GM23338 (cell line): ENCODE results near the gene CCL7. TPM values are rescaled to one million over a fixed set of nuclear protein-coding genes. Genes with fewer than 3 reads are reported as not detected.

Experiments
- ATAC-seq: fragments of 200-7000 bp; cut with Tn5 transposase; 3 replicates; pipeline ENCODE4 v1.9.1; 2020
- DNase-seq: peaks from one replicate; pipeline ENCODE4 v3.0.0-alpha.2; 2015; ENCODE audit warnings: low spot score
- H2AFZ ChIP-seq: fragments of 200-600 bp; sonication (generic); 2 replicates; pipeline ENCODE4 v1.8.0; 2016; ENCODE audit warnings: antibody characterized with exemption, mild to moderate bottlenecking, moderate library complexity
- H3F3A ChIP-seq: fragments of 200-600 bp; sonication (generic); replicated peaks from 2 replicates; pipeline ENCODE4 v1.8.0; 2017; ENCODE audit warnings: antibody characterized with exemption, mixed run types, low read depth
- H3K27ac ChIP-seq: fragments of 200-600 bp; sonication (generic); 2 replicates; pipeline ENCODE4 v1.6.1; 2016; ENCODE audit warnings: low read depth
- H3K27me3 ChIP-seq: fragments of 200-600 bp; sonication (generic); 2 replicates; pipeline ENCODE4 v1.8.0; 2016; ENCODE audit warnings: mild to moderate bottlenecking, mixed run types, moderate library complexity; ENCODE audit not compliant: insufficient read depth
- H3K36me3 ChIP-seq: fragments of 200-600 bp; sonication (generic); 2 replicates; pipeline ENCODE4 v1.8.0; 2016; ENCODE audit warnings: mild to moderate bottlenecking; ENCODE audit not compliant: insufficient read depth
- H3K4me1 ChIP-seq: fragments of 200-600 bp; sonication (generic); 2 replicates; pipeline ENCODE4 v1.8.0; 2016; ENCODE audit warnings: mild to moderate bottlenecking, moderate library complexity; ENCODE audit not compliant: insufficient read depth
- H3K4me2 ChIP-seq: fragments of 200-600 bp; sonication (generic); 2 replicates; pipeline ENCODE4 v1.7.1; 2017; ENCODE audit warnings: mixed run types
- H3K4me3 ChIP-seq: fragments of 200-600 bp; sonication (generic); 2 replicates; pipeline ENCODE4 v1.6.1; 2016; ENCODE audit warnings: mixed run types
- H3K79me2 ChIP-seq: fragments of 200-600 bp; sonication (generic); replicated peaks from 2 replicates; pipeline ENCODE4 v1.8.0; 2017; ENCODE audit warnings: mild to moderate bottlenecking; ENCODE audit not compliant: insufficient read depth
- H3K9me2 ChIP-seq: fragments of 200-600 bp; sonication (generic); 2 replicates; pipeline ENCODE4 v1.8.0; 2017; ENCODE audit not compliant: insufficient read depth
- H4K20me1 ChIP-seq: fragments of 200-600 bp; sonication (generic); replicated peaks from 2 replicates; pipeline ENCODE4 v1.8.0; 2017; ENCODE audit warnings: mild to moderate bottlenecking; ENCODE audit not compliant: insufficient read depth
- H3K27ac Mint-ChIP-seq: 2 replicates; pipeline ENCODE4 v1.8.0; 2020; ENCODE audit warnings: inconsistent platforms, mild to moderate bottlenecking, moderate library complexity, mixed read lengths
- H3K27me3 Mint-ChIP-seq: 3 replicates; pipeline ENCODE4 v1.8.0; 2022; ENCODE audit warnings: low read depth, mild to moderate bottlenecking, moderate library complexity, mixed read lengths, inconsistent platforms; ENCODE audit not compliant: insufficient read depth, poor library complexity
- H3K36me3 Mint-ChIP-seq: 3 replicates; pipeline ENCODE4 v1.8.0; 2021; ENCODE audit warnings: low read depth, mild to moderate bottlenecking, inconsistent platforms, moderate library complexity, mixed read lengths
- H3K4me1 Mint-ChIP-seq: 3 replicates; pipeline ENCODE4 v1.8.0; 2020; ENCODE audit warnings: mild to moderate bottlenecking, inconsistent platforms, mixed read lengths
- H3K4me3 Mint-ChIP-seq: 3 replicates; pipeline ENCODE4 v1.8.0; 2021; ENCODE audit warnings: moderate library complexity, mild to moderate bottlenecking, inconsistent platforms, mixed read lengths
- H3K9me3 Mint-ChIP-seq: 3 replicates; pipeline ENCODE4 v1.8.0; 2020; ENCODE audit warnings: moderate library complexity, mild to moderate bottlenecking, inconsistent platforms, mixed read lengths
- CREB1 ChIP-seq: fragments of 250-450 bp; sonication (Bioruptor Pico); IDR thresholded peaks from 2 replicates; pipeline ENCODE4 v1.5.0; 2020; ENCODE audit warnings: low read depth, mild to moderate bottlenecking, moderate library complexity
- CTCF ChIP-seq, 2 experiments: fragments of 200-600 bp in 1 of 2; sonication (generic) in 1 of 2; conservative IDR thresholded peaks; 2 replicates each; pipeline versions ENCODE4 v1.5.1 to v1.6.1; 2016 to 2017; ENCODE audit warnings: antibody characterized with exemption in 2 of 2, low read depth in 2 of 2, mild to moderate bottlenecking in 2 of 2, moderate library complexity in 1 of 2
- EZH2 ChIP-seq: fragments of 200-600 bp; sonication (generic); IDR thresholded peaks from one replicate; pipeline ENCODE4 v1.8.0; 2017; ENCODE audit warnings: antibody characterized with exemption, mild to moderate bottlenecking, low read depth; ENCODE audit not compliant: unreplicated experiment
- EZH2phosphoT487 ChIP-seq: fragments of 200-600 bp; sonication (generic); IDR thresholded peaks from one replicate; pipeline ENCODE4 v1.8.1; 2018; ENCODE audit warnings: antibody characterized with exemption; ENCODE audit not compliant: unreplicated experiment
- JUNB ChIP-seq: IDR thresholded peaks from one replicate; pipeline ENCODE4 v1.6.1; 2016; ENCODE audit warnings: antibody characterized with exemption; ENCODE audit not compliant: unreplicated experiment
- NANOG ChIP-seq: IDR thresholded peaks from 2 replicates; pipeline ENCODE4 v1.6.1; 2016; ENCODE audit warnings: antibody characterized with exemption, borderline replicate concordance
- POLR2AphosphoS5 ChIP-seq: IDR thresholded peaks from 2 replicates; pipeline ENCODE4 v1.6.1; 2016; ENCODE audit warnings: antibody characterized with exemption, low read depth
- REST ChIP-seq: IDR thresholded peaks from one replicate; pipeline ENCODE4 v1.6.1; 2018; ENCODE audit warnings: antibody characterized with exemption; ENCODE audit not compliant: unreplicated experiment
- STAT1 ChIP-seq: IDR thresholded peaks from one replicate; pipeline ENCODE4 v1.6.1; 2016; ENCODE audit warnings: antibody characterized with exemption; ENCODE audit not compliant: unreplicated experiment
- ZNF114 ChIP-seq: fragments of 250-450 bp; sonication (Bioruptor Pico); IDR thresholded peaks from 2 replicates; pipeline ENCODE4 v1.5.0; 2020; ENCODE audit warnings: mild to moderate bottlenecking, moderate library complexity
- ZNF331 ChIP-seq: fragments of 250-450 bp; sonication (Bioruptor Pico); IDR thresholded peaks from 2 replicates; pipeline ENCODE4 v1.5.0; 2020; ENCODE audit warnings: low read depth, mild to moderate bottlenecking, moderate library complexity
- polyA plus RNA-seq: library from polyadenylated mRNA; unstranded; fragments of >200 nt; fragmentation: Nextera tagmentation; extraction: Ambion mirVana; gene quantifications from 2 replicates; pipeline ENCODE4 v1.2.1, GENCODE V29; 2016
- total RNA-seq: library from RNA; depleted of rRNA; stranded (reverse); fragments of >200 nt; shearing (Covaris generic); gene quantifications from 2 replicates; pipeline ENCODE4 v1.2.3, GENCODE V29; 2014

The CCL7 gene
- total and polyA plus RNA-seq, 2 experiments from 2014 or later, result not detected

GRCh38 chr17:34260861-34261260 lies 9.2 kb upstream of the CCL7 start:
- Mint-ChIP-seq H3K36me3 (no peaks in the 10 kb centered on the region; the same call in 2 of the 3 replicates), H3K27me3 (peaks cover 3% of the 10 kb centered on the region), H3K27ac (no peak overlapping the region), H3K9me3 (no peaks in the 10 kb centered on the region), H3K4me3 (no peak overlapping the region), H3K4me1 (peaks cover 3% of the 10 kb centered on the region)
- TF ChIP-seq POLR2AphosphoS5, result no peak
- no peak for TF ChIP-seq STAT1
- no peak for TF ChIP-seq ZNF114 (CRISPR knock-in tag)
- TF ChIP-seq CREB1, result no peak
- no peak for TF ChIP-seq EZH2phosphoT487
- no peak for TF ChIP-seq CTCF (conservative IDR thresholded peaks at IDR 0.05; ENCODE audit: low read depth in 2 of 2)
- no peak for TF ChIP-seq REST
- Histone ChIP-seq H3K4me3 (no peak overlapping the region), H3K4me1 (peaks cover 7% of the 10 kb centered on the region), H3K27ac (no peak overlapping the region), H4K20me1 (no peaks in the 10 kb centered on the region), H3K9me2 (no peaks in the 10 kb centered on the region), H2AFZ (no peak overlapping the region), H3K36me3 (no peaks in the 10 kb centered on the region; the same call in 1 of the 2 replicates), H3K79me2 (no peaks in the 10 kb centered on the region), H3K27me3 (no peaks in the 10 kb centered on the region), H3K4me2 (no peak overlapping the region), H3F3A (no peaks in the 10 kb centered on the region; the same call in 1 of the 2 replicates)
- DNase-seq (no peak), ATAC-seq (no peak)

- H3K27ac Mint-ChIP-seq, result no peak overlapping the region
- H3K27me3 ChIP-seq, result no peaks in the 10 kb centered on the region
- H3K9me2 ChIP-seq, result no peaks in the 10 kb centered on the region
- H3K4me3 ChIP-seq, result no peak overlapping the region
- DNase-seq (no peak), ATAC-seq (no peak)
- H2AFZ ChIP-seq, result no peak overlapping the region
- no peaks in the 10 kb centered on the region for H3K79me2 ChIP-seq
- H3F3A ChIP-seq, result no peaks in the 10 kb centered on the region
- H3K4me1 Mint-ChIP-seq, result no peaks in the 10 kb centered on the region
- H3K36me3 ChIP-seq, result no peaks in the 10 kb centered on the region; the same call in 1 of the 2 replicates
- no peaks in the 10 kb centered on the region for H4K20me1 ChIP-seq
- H3K27ac ChIP-seq, result no peak overlapping the region
- H3K4me3 Mint-ChIP-seq, result no peak overlapping the region
- no peaks in the 10 kb centered on the region for H3K4me1 ChIP-seq
- H3K36me3 Mint-ChIP-seq, result no peaks in the 10 kb centered on the region
- no peaks in the 10 kb centered on the region for H3K9me3 Mint-ChIP-seq
- H3K27me3 Mint-ChIP-seq, result peaks cover 3% of the 10 kb centered on the region
- H3K4me2 ChIP-seq, result no peak overlapping the region
- no peak for TF ChIP-seq JUNB
- no peak for TF ChIP-seq ZNF331 (CRISPR knock-in tag)
- TF ChIP-seq ZNF114 (CRISPR knock-in tag), result no peak
- no peak for TF ChIP-seq STAT1
- no peak for TF ChIP-seq EZH2
- no peak for TF ChIP-seq CTCF (conservative IDR thresholded peaks at IDR 0.05; ENCODE audit: low read depth in 2 of 2)
- no peak for TF ChIP-seq NANOG
Observed at GRCh38 chr17:34261568-34262337, 8.3 kb upstream of the CCL7 start.
